ENCODE results near the gene RTKN. TPM values are rescaled to one million over a fixed set of nuclear protein-coding genes. Genes with fewer than 3 reads are reported as not detected.
A peak's percentile ranks its signal among the peaks of the same experiment; 100 is the strongest.

The RTKN gene
- total RNA-seq, 1 donor from 2014 or later, result 72.1 TPM

DNA sequence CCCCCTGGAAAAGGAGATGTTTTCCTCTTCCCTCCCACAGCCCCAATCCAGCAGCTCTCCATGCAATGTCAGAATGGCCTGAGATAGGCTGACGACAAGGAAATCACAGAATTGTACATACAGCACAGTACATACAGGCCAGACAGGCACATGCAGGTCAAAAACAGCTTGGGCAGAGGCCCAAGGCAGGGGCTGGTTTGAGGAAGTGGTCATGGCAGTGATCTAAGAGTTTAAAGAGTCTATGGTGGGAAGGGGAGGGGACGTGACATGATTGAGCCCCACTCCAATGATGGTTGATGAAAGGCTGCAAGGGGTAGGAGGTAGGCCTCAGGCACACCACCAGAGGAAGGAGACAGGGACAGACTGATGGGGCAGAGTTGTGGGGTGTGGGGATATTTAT, 65.9 kb downstream of the RTKN start:
- Mint-ChIP-seq H3K27ac (peak overlapping the region; percentile 47), H3K4me1 (ENCODE audit: unreplicated experiment) (peaks cover 39% of the 10 kb centered on the region), H3K27me3 (no peaks in the 10 kb centered on the region), H3K4me3 (no peak overlapping the region), H3K9me3 (no peaks in the 10 kb centered on the region), H3K36me3 (peaks cover 17% of the 10 kb centered on the region)
- TF ChIP-seq, protein P1, sequence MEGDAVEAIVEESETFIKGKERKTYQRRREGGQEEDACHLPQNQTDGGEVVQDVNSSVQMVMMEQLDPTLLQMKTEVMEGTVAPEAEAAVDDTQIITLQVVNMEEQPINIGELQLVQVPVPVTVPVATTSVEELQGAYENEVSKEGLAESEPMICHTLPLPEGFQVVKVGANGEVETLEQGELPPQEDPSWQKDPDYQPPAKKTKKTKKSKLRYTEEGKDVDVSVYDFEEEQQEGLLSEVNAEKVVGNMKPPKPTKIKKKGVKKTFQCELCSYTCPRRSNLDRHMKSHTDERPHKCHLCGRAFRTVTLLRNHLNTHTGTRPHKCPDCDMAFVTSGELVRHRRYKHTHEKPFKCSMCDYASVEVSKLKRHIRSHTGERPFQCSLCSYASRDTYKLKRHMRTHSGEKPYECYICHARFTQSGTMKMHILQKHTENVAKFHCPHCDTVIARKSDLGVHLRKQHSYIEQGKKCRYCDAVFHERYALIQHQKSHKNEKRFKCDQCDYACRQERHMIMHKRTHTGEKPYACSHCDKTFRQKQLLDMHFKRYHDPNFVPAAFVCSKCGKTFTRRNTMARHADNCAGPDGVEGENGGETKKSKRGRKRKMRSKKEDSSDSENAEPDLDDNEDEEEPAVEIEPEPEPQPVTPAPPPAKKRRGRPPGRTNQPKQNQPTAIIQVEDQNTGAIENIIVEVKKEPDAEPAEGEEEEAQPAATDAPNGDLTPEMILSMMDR (conservative IDR thresholded peaks at IDR 0.05), result no peak
- DNase-seq (ENCODE audit: extremely low spot score, unreplicated experiment), result no peak

Other genes starting within 250 kb of the RTKN start
- 73.5 and 85.9 TPM in 2 replicates for gene MTHFD2, start 243.3 kb downstream of the RTKN start, total RNA-seq (ENCODE audit: low replicate concordance)
- 1.5 and 6.4 TPM in 2 replicates for gene SLC4A5, start 98.5 kb downstream of the RTKN start, total RNA-seq (ENCODE audit: low replicate concordance)
- gene DCTN1, start 61.6 kb downstream of the RTKN start, total RNA-seq (ENCODE audit: low replicate concordance), result 120 and 165 TPM in 2 replicates
- gene C2orf81, start 20.3 kb downstream of the RTKN start, total RNA-seq (ENCODE audit: low replicate concordance), result 2.9 and 10.4 TPM in 2 replicates
- 10.0 and 41.7 TPM in 2 replicates for gene WDR54, start 20.2 kb downstream of the RTKN start, total RNA-seq (ENCODE audit: low replicate concordance)
- gene INO80B, start 13.2 kb upstream of the RTKN start, total RNA-seq (ENCODE audit: low replicate concordance), result 30.2 and 40.5 TPM in 2 replicates
- 76.7 and 121 TPM in 2 replicates for gene WBP1, start 16.5 kb upstream of the RTKN start, total RNA-seq (ENCODE audit: low replicate concordance)
- 60.9 and 73.1 TPM in 2 replicates for gene MOGS, start 23.4 kb upstream of the RTKN start, total RNA-seq (ENCODE audit: low replicate concordance)
- gene MRPL53, start 30.7 kb upstream of the RTKN start, total RNA-seq (ENCODE audit: low replicate concordance), result 74.2 and 76.1 TPM in 2 replicates
- 18.0 and 30.1 TPM in 2 replicates for gene CCDC142, start 41.1 kb upstream of the RTKN start, total RNA-seq (ENCODE audit: low replicate concordance)
- 21.1 and 27.5 TPM in 2 replicates for gene TTC31, start 41.1 kb upstream of the RTKN start, total RNA-seq (ENCODE audit: low replicate concordance)
- 1.5 and 2.8 TPM in 2 replicates for gene LBX2, start 57.7 kb upstream of the RTKN start, total RNA-seq (ENCODE audit: low replicate concordance)
- gene PCGF1, start 65.8 kb upstream of the RTKN start, total RNA-seq (ENCODE audit: low replicate concordance), result 30.1 and 32.8 TPM in 2 replicates
- gene TLX2, start 72.5 kb upstream of the RTKN start, total RNA-seq (ENCODE audit: low replicate concordance), result 0.67 and 2.9 TPM in 2 replicates
- 1.4 and 3.2 TPM in 2 replicates for gene DQX1, start 84.3 kb upstream of the RTKN start, total RNA-seq (ENCODE audit: low replicate concordance)
- gene AUP1, start 87.8 kb upstream of the RTKN start, total RNA-seq (ENCODE audit: low replicate concordance), result 111 and 122 TPM in 2 replicates
- gene HTRA2, start 88.0 kb upstream of the RTKN start, total RNA-seq (ENCODE audit: low replicate concordance), result 30.7 and 42.7 TPM in 2 replicates
- 3.4 and 23.8 TPM in 2 replicates for gene LOXL3, start 112.0 kb upstream of the RTKN start, total RNA-seq (ENCODE audit: low replicate concordance)
- 5.4 and 9.9 TPM in 2 replicates for gene DOK1, start 112.8 kb upstream of the RTKN start, total RNA-seq (ENCODE audit: low replicate concordance)
- gene M1AP, start 206.4 kb upstream of the RTKN start, total RNA-seq (ENCODE audit: low replicate concordance), result 0.24 and 0.71 TPM in 2 replicates
- 7.1 and 17.0 TPM in 2 replicates for gene SEMA4F, start 212.3 kb upstream of the RTKN start, total RNA-seq (ENCODE audit: low replicate concordance)

Data from type B pancreatic cell (in vitro differentiated cells).